CD4-positive, alpha-beta T cell treated with Interleukin-15 for 4 hours (primary cell): ENCODE measurements around the gene RNF20.
"Not testable (repeated sequence)": the region's sequence is repeated elsewhere in the genome, so short reads cannot be mapped to it uniquely, and the experiment has no call there.

ENCODE experiments used
- DNase-seq: peaks from one replicate; pipeline ENCODE4 v3.0.0-alpha.2; 2020; ENCODE audit warnings: low spot score

Gene RNF20

DNA sequence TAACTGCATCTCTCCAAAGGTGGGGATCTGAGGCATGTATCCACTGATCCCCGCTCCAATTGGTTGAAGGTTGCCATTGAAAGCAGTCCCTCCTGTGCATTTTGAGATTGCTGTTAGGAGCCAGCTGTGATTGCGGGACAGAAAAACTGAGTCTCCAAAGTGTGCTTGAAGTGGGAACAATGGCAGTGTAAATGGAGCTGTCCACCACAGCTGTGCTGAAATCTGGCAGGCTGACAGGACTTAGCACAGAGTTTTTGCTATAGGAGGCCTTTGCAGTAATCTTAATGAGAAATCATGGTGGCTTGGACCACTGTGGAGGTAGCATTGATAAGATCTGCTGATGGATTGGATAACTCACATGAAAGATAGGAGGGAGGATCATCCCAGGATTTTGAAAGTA, 3.3 kb downstream of the RNF20 start:
- DNase-seq, result no peak

DNA sequence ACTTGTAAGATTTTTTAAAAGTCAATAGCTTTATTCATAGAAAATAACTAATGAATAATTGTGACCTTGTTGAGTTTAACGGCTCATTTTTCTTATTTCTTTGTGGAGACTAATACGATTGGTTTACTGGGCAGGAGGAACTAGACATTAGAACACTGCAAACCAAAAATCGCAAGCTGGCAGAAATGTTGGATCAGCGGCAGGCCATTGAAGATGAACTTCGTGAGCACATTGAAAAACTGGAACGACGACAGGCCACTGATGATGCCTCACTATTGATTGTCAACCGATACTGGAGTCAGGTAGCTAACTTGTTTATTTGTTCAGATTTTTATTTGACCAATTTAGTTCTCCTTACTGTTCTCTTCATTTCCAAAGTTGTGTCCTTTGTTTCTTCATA, 6.4 kb downstream of the RNF20 start:
- DNase-seq, result no peak

DNA sequence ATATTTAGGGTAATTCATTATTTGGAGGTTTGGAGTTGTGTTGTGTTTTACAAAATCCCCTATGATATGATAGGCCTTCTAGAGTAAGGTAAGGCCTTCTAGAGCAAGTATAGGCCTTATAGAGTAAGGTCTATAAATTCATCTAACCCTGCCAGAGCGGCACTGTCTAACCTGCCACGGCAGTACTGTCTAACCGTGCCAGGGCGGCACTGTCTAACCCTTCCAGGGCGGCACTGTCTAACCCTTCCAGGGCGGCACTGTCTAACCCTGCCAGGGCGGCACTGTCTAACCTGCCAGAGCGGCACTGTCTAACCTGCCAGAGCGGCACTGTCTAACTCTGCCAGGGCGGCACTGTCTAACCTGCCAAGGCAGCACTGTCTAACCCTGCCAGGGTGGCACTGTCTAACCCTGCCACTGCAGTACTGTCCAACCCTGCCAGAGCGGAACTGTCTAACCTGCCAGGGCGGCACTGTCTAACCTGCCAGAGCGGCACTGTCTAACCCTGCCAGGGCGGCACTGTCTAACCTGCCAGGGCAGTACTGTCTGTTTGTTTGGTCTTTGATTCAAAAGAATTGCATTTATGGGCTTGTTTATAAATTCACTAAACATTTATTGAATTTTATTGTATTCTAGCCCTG, 9.6 kb downstream of the RNF20 start:
- DNase-seq, result no peak

DNA sequence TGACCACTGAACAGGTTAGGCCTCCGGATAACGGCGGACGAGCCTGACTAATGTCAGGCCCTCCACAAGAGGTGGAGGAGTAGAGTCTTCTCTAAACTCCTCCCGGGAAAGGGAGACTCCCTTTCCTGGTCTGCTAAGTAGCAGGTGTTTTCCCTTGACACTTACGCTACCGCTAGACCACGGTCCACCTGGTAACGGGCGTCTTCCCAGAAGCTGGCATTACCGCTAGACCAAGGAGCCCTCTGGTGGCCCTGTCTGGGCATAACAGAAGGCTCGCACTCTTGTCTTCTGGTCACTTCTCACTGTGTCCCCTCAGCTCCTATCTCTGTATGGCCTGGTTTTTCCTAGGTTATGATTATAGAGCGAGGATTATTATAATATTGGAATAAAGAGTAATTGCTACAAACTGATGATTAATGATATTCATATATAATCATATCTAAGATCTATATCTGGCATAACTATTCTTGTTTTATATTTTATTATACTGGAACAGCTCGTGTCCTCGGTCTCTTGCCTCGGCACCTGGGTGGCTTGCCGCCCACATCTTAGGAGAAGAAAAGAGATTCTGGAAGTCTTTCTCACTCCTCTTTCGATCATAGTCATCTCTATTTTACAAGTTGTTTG, 15.9 kb downstream of the RNF20 start:
- not testable (repeated sequence) for DNase-seq

DNA sequence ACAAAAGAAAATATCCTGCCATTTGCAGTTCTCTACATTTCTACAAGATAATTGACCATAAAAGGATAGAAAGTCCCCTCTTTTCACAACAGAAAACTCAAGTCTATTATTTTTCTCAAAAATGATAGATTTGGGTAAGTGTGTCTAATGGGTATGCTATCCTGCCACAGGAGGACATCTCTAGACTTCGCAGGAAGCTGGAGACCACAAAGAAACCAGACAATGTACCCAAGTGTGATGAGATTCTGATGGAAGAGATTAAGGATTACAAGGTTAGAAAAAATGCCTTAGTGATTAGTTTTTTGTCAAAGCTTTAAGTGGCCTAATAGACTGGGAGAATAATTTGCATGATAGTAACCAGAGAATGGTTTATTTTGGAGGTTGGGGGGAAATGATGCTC, 28.1 kb downstream of the RNF20 start:
- no peak for DNase-seq

DNA sequence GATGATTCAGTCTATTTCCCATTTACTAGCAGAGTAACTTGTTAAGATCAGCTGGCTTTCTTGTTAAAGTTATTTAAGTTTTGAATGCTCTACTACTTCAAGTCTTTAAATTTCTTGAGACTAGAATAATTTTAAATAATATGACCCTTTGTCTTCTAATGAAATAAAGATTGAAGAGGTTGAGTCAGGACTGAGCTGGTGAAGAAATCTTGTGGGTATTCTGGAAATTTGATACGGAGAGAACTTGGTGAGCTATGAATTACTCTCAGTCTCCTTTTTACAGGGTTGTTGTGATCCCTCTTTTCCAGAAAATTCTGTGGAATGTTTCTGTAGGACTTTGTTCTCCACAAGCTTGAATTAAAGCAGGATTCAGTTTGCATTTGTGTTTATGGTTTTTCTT, 29.3 kb downstream of the RNF20 start:
- no peak for DNase-seq

DNA sequence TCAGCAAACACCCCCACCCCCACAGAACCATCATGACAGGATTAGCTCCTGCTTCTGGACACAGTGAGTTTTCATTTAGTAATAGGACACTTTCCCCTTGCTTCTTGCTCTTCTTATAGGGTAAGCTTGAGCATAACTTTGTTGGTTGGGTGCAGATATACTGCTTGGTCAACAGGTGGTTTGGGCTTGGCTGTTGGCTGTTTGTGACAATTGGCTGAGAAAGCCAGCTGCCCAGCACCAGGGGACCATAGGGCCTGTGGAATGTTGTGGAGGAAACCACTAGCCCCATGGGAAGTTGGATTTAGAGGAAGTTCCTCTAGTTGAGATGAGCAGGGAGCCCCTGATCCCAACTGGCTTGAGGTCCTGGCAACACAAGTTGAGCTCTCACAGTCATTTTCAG, 30.6 kb downstream of the RNF20 start:
- DNase-seq, result no peak

DNA sequence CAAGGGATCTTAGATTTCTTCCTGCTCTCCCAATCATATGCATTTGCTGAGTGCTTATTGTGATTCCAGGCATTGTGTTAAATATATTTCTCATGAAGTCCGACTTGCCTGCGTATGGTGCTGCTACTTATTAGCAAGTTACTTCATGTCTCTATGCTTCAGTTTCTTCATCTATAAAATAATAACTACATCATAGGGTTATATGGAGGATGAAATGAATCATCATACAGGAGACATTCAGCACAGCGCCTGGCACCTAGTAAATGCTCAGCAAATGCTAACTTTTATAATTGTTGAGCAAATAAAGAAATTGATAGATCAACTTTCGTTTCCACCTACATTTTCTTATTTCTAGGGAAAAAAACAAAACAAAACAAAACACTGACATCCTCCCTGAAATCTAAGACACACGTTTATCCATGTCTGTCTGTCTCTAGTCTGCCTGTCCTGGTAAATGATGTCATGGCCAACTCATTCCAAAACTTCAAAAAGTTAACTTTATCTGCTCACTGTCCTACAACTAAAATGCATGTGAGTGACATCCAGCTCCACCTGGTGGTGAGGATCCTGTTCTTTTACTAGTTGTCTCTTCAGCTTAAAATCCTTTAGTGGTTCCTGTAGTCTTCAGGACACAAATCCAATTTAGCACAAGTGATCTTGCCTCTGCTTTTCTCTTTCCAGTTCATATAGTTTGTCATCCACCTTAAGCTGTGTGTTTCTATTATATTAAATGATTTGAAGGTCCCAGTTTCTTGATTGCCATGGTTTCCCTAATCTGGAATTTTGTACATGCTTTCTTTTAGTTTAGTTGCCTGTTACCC, 33.5 kb downstream of the RNF20 start:
- peak; percentile 32 for DNase-seq

DNA sequence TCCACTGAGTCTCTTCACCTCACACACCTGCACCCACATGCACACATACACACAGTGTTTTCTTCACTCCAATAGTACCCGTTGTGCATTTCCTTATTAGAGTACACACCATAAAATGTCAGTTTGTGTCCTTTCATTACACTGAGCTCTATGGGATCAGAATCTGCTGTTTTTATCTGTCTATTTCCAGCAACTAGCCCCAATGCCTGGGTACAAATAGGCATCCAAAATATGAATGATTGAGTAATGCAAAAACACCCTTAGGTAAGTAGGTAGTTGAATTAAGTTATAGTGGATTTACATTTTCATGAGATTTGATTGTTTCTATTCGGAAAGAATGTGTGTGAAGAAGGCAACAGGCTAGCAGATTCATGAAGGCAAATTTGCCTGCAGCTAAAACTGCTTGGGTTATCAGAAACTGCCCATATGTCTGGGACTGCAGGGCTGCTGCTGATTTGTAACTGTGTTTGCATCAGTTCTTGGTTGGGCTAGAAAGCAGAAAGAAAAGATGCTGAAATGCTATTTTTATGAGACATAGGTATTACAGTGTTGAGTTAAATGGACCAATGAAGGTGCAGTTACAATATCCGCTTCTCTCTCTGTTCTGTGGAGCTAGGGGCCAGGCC, 34.2 kb downstream of the RNF20 start:
- no peak for DNase-seq

DNA sequence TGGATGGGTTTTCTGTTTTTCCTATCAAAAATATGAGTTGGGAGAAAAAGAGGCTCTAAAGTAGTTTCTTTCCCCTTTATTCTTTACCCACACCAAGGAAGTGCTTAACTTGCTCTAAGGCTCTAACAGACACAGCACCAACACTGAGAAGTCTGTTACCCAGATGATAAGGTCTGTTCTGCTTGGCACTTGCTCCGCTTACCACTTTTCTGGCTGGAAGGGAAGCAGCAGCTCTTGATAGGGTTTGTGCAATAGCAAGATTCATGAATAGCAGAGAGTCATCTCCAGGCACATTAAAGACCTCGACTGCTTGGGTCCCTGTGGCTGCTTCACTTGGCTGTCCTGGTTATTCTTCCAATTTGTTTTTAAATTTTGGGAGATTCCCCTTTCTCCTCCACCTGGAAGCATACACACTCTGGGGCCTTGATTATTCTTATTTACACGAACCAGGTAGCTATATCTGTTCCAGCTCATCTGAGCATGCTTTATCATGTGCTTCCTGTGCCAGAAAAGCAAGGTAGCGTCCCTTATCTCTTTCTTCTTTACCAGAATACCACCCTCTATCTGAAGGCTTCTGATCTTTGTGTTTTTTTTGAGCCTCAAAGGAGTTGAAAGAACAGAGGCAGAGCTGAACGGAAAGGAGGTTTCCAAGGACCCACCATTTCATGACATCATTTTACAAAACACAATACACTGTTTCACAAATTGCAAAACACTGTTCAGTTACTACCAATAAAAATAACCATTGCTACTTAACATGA, 36.3 kb downstream of the RNF20 start:
- peak; percentile 28 for DNase-seq

DNA sequence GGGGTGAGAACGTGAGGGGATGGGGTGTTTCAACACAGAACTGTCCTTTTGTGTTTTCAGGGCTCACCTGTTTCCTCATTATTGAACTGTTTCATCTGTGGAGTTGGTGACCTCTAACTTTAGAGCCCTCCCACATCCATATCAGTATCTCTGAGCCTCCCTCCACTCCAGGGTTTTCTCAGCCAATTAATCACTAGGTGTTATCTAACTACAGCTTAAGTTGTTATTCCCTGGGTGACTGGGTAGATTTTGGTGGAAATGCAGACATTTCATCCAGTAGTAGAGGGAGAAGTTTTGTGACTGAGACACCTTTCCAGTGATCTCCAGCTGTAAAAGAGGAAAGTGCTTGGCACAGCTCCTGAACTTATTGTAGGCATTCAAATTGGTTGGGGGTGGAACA, 37.5 kb downstream of the RNF20 start:
- no peak for DNase-seq

DNA sequence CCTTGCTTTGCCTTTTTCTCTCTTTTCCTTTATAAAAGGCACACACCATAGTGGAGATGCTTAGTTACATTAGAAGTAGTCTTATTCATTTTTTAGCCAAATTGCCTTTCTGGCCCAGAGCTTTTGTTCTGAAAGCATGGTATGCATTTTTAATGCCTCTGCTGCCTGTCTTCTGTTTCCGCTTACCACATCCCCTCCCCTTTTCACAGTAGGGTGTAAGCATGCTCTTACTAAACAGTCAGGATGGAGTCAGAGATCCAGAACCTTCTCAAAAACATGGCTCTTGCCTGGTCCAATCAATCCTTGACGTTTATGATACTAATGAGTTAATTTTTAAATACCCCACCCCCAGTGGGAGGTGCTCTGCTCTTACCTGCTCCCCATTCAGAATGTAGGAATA, 38.7 kb downstream of the RNF20 start:
- DNase-seq, result no peak

DNA sequence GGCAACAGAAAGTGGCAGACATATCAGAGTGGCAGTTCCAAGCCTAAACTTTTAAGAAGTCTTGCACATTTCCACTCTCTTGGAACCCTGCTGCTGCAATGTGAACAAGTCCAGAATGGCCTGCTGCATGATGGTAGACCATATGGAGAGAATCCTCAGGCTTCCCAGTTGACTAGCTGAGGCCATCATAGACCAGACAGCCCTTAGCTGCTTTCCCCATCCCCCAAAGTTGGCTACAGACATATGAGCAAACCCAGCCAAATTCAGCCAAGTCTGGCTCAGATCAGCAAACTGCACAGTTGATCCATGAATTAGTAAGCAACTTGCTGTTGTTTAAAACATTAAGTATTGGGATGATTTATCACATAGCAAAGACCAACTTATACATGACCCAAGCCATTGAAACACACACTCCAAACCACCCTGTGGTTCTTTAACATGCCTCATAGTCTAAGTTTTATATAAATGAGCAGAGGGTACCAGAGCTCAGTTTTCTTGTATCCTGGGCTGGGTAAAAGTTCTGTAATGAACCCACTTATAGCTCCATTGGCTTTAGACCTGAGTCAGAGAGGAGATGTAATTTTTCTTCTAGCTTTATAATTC, 41.2 kb downstream of the RNF20 start:
- DNase-seq, result no peak

DNA sequence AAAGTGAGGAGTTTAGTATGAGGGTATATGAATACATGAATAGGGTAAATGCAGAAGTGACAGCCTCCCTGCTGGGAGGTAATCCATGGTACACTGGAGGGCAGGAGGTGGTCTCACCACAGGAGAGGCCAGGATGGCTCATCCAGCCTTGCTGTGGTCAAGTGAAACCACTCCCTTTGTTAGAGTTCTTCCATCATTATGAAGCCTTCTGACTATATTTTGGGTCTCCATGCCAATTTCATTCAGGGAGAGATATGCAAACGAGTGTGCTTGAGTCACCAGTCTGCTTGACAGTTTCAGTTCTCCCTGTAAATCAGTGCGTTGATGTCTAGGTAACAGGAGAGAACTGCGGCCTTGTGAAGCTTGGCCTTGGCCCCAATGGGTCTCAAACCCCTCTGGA, 44.7 kb downstream of the RNF20 start:
- DNase-seq, result no peak

DNA sequence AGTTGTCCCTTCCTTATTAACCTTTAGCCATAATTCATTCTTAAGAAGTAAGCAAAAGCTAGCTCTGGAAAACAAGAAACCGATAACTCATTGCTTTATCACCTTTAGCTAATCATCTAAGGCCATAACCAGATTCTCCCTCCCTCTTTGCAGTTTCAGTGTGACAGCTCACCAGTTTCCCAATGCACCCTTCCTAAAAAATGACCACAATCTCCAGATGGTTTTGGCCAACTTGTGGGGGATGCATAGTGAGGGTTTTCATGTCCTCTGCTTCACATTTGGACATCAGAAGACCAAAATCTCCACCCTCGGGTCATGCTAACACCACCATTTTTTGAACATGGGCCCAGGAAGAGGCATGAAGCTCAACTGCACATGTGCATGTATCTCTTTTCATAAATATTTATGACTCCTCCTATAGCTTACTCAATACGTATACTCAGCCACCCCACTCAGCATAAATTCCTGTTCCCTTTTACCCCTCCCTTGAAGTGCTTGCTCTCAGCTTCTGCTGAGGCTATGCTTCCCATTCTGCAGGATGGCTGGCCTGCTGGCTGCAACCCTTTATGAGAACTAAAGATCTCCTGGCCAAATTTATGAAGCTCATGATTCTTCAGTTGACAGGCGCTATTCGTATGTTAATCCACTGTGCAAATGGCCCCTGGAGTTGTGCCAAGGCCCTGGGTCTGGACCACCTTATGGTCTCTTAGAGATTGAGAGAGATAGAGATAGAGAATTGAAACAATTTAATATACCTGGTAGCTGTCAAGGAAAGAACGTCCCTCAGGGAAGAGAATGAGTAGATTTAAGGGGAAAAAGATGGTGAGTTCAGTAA, 46.3 kb downstream of the RNF20 start:
- no peak for DNase-seq

DNA sequence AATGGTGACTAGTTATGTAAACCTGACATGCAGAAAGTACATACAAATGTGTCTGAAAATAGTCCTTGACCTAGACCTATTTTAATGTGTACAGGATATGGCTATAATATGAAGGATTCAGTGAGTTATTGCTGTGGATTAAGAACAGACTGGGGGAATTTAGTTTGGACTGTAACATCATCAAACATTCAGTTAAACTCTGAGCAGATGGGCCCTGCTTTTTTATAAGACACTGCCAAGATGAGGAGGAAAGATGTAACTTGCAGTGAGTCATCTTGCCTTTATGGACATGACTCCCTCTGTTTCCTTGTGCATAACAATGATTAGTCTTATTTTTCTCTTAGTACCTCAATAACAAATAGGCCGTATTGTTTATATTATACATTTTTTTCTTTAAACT, 48.9 kb downstream of the RNF20 start:
- no peak for DNase-seq

DNA sequence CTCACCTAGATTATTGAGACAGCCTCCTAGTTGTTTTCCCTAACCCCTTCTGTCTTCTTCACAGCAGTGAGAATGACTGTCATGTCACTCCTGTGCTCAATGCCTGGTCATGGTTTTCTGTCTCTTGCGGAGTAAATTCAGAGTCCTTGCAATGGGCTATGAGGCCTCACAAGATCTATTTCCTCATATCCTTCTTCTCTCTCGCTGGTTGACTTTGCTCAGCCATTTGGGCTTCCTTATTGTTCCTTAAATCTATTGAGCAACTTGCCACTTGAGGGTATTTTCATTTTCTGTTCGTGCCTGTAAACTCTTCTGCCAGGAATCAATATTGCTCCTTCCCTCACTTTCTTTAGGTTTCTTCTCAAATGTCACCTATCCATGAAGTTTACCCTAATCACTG, 52.1 kb downstream of the RNF20 start:
- no peak for DNase-seq

DNA sequence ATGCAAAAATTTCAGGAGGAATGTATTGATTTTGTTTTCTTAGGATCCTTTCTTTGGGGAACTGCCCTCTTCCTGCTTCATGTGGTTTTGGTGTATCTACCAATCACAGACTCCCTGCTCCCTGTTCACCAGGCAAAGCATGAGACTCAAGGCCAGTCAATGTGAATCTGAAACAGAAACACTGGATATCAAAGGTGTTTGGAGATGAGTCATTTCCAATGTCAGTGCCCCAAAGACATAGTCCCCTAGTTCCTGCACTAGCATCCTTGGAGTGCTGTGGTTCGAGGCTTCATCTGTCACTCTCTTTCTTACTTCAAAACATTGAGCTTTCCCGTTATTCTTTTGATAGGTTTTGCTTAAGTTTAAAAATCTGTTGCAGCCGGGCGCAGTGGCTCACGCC, 53.0 kb downstream of the RNF20 start:
- DNase-seq, result no peak

DNA sequence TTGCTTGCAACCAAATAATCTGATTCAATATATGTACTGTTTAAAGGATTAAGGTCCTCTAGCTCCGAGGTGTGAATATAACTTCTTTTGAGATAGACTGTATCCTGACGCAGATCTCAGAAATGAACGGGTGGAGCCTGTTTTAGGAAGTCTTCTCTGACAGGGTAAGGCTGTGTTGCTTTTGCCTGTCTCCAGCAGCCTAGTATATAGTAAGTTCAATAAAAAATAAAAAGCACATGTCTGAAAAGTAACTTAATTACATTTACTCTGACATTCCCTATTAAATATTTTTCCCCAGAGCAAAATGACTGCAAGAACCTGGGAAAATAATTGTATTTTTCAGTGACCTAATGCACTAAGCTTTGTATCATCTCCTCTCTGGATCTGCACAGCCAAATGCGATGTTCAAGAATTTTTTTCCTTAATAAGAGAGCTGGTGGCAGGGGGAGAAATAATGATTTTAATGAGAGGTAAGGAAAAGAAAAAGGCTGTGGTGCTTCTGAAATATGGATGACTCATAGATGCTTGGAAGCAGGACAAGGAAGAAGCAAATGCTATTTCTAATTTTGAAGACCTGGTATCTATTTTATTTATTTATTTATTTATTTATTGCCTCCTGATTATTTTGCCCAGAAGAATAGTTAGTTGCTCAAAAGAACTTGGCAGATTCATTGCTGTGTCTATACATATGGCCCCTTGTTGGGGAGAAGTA, 53.8 kb downstream of the RNF20 start:
- DNase-seq, result no peak

DNA sequence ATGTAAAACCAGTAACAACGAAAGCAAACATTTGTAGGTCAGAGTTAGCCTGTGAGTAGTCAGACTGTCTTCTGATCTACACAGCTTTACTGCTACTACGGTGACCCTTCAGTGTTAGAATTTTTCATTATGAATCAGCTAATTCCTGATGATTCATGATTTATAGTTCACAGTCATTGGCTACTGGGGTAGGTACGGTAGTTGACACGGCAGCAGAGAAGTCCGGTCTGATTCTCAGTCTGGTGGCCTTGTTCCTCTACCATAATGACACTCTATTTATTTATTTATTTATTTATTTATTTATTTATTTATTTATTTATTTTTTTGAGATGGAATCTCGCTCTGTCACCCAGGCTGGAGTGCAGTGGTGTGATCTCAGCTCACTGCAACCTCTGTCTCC, 56.4 kb downstream of the RNF20 start:
- not testable (repeated sequence) for DNase-seq
